ENCODE data around the gene HAND1.

DNA sequence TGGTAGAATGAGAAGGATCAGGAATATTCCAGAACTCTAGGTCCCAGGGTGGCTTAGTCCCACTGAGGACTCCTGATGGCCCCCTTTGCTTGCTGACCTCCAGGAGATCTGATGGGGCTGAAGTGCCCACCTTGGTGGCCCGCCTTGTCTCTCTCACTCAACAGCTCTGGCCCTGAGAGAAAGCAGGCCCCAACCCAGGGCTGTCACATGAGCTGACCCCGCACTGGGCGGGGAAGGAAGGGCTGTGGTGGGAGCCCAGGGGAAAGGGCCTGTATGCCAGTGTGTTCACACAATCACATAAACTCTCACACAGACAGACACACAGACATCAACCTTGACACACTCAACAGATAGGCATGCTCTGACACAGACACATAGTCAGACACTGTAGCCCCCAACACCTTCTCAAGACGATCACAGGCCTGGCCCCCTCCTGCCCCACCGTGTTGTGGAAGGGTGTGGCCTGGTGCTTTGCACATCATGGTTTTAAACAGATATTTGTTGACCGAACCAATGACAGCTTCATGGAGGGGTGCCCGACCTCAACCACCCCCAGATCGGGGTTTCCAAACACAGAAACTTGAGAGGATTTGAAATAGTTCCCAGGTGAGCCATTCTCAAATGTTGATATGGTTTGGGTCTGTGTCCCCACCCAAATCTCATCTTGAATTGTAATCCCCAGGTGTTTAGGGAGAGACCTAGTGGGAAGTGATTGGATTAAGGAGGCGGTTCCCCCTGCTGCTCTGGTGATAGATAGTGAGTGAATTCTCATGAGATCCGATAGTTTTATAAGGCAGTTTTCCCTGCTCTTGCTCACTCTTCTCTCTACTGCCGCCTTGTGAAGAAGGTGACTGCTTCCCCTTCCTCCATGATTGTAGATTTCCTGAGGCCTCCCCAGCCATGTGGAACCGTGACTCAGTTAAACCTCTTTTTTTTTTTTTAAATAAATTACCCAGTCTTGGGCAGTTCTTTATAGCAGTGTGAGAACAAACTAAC lies 48.5 kb upstream of the HAND1 start:
- TF ChIP-seq, protein P1, sequence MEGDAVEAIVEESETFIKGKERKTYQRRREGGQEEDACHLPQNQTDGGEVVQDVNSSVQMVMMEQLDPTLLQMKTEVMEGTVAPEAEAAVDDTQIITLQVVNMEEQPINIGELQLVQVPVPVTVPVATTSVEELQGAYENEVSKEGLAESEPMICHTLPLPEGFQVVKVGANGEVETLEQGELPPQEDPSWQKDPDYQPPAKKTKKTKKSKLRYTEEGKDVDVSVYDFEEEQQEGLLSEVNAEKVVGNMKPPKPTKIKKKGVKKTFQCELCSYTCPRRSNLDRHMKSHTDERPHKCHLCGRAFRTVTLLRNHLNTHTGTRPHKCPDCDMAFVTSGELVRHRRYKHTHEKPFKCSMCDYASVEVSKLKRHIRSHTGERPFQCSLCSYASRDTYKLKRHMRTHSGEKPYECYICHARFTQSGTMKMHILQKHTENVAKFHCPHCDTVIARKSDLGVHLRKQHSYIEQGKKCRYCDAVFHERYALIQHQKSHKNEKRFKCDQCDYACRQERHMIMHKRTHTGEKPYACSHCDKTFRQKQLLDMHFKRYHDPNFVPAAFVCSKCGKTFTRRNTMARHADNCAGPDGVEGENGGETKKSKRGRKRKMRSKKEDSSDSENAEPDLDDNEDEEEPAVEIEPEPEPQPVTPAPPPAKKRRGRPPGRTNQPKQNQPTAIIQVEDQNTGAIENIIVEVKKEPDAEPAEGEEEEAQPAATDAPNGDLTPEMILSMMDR (IDR thresholded peaks at IDR 0.05) = no peak
- no peak for TF ChIP-seq POLR2A (IDR thresholded peaks at IDR 0.05)
